ENCODE measurements around the gene CRYBG3.

CRYBG3 gene

DNA sequence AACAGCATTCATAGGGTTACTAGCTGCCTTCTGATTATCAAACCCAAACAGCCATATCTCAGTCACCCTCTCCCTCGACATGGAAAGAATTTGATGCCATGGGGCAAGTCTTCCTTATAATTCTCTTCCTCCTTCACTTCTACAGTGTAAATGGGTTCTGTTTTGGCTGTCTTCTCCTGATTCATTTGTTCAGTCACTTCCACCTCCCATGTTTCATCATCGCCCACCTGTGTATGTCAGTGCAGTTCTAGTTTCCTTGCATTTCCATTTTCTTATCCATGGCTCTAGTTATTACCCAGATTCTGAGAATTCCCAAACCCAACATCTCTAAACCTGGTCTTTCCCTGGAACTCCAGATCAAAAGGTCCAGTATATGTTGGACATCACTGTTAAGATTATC is 109.4 kb downstream of the CRYBG3 start:
- Histone ChIP-seq H3K27me3 (ENCODE audit: low read depth, low read length) (no peaks in the 10 kb centered on the region), H3K9me3 (ENCODE audit: control insufficient read depth in 1 of 2, low read length in 2 of 2) (no peaks in the 10 kb centered on the region), H3K27ac (ENCODE audit: low read length) (no peak overlapping the region), H3K36me3 (ENCODE audit: control insufficient read depth in 1 of 2, insufficient read depth in 2 of 2, low read length in 2 of 2) (peaks cover 11 to 55% of the 10 kb centered on the region in 2 donors), H3K4me1 (ENCODE audit: control insufficient read depth in 1 of 2, insufficient read depth in 2 of 2, low read length in 2 of 2) (no peaks in the 10 kb centered on the region), H3K4me3 (ENCODE audit: low read depth in 1 of 2, low read length in 2 of 2) (no peak overlapping the region)

GRCh38 chr3:97932387-97932801 is 110.6 kb downstream of the CRYBG3 start:
- Histone ChIP-seq H3K27ac (ENCODE audit: low read length) (no peak overlapping the region), H3K27me3 (ENCODE audit: low read depth, low read length) (no peaks in the 10 kb centered on the region), H3K4me1 (ENCODE audit: control insufficient read depth in 1 of 2, insufficient read depth in 2 of 2, low read length in 2 of 2) (no peaks in the 10 kb centered on the region), H3K9me3 (ENCODE audit: control insufficient read depth in 1 of 2, low read length in 2 of 2) (no peaks in the 10 kb centered on the region), H3K36me3 (ENCODE audit: control insufficient read depth in 1 of 2, insufficient read depth in 2 of 2, low read length in 2 of 2) (peaks cover 17 to 56% of the 10 kb centered on the region in 2 donors), H3K4me3 (ENCODE audit: low read depth in 1 of 2, low read length in 2 of 2) (no peak overlapping the region)

DNA sequence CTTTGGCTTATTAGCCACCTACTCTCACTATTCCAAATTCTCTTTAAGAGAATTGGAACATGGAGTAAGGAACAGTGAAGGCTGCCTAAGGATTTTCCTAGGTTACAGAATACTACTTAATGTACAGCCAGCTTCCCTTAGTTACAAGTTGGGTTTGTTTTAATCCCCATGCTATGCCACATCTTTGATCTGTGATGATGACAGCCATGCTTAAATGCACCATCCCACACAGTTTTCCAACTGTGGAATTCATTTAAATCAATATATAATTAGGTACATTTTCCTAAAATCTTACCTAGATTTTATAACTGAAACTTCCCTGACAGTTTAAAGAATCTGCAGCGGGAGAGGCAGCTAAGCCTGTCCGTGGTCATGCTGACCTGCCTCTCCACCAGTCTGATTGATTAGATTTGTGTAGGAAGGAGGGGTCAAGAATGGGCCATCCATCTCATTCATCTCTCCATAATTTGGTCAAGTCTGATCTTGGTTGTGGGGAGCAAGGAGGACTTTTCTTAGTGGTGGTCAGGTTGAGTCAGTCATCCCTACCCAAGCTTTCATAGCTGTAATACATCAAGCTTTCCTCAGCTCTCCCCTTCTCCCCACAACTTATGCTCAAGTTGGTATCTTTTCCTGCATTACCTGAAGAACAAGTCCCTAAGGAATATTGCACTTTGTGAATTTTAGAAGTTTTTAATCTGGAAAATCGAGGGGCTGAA is 113.3 kb downstream of the CRYBG3 start:
- H3K27ac ChIP-seq (ENCODE audit: low read length), result no peak overlapping the region
- H3K4me1 ChIP-seq (ENCODE audit: control insufficient read depth in 1 of 2, insufficient read depth in 2 of 2, low read length in 2 of 2), result no peaks in the 10 kb centered on the region
- no peak overlapping the region for H3K4me3 ChIP-seq (ENCODE audit: low read depth in 1 of 2, low read length in 2 of 2)
- H3K27me3 ChIP-seq (ENCODE audit: low read depth, low read length), result no peaks in the 10 kb centered on the region
- H3K9me3 ChIP-seq (ENCODE audit: control insufficient read depth in 1 of 2, low read length in 2 of 2), result no peaks in the 10 kb centered on the region
- peaks cover 32 to 57% of the 10 kb centered on the region in 2 donors for H3K36me3 ChIP-seq (ENCODE audit: control insufficient read depth in 1 of 2, insufficient read depth in 2 of 2, low read length in 2 of 2)

- no peaks in the 10 kb centered on the region for H3K4me1 ChIP-seq (ENCODE audit: control insufficient read depth in 1 of 2, insufficient read depth in 2 of 2, low read length in 2 of 2)
- H3K36me3 ChIP-seq (ENCODE audit: control insufficient read depth in 1 of 2, insufficient read depth in 2 of 2, low read length in 2 of 2), result peaks cover 33 to 53% of the 10 kb centered on the region in 2 donors
- H3K4me3 ChIP-seq (ENCODE audit: low read depth in 1 of 2, low read length in 2 of 2), result no peak overlapping the region
- no peaks in the 10 kb centered on the region for H3K27me3 ChIP-seq (ENCODE audit: low read depth, low read length)
- H3K27ac ChIP-seq (ENCODE audit: low read length), result no peak overlapping the region
- H3K9me3 ChIP-seq (ENCODE audit: control insufficient read depth in 1 of 2, low read length in 2 of 2), result no peaks in the 10 kb centered on the region
These were observed 114.0 kb downstream of the CRYBG3 start for GRCh38 chr3:97935842-97936241.

- H3K36me3 ChIP-seq (ENCODE audit: control insufficient read depth in 1 of 2, insufficient read depth in 2 of 2, low read length in 2 of 2), result peaks cover 38 to 60% of the 10 kb centered on the region in 2 donors
- H3K27ac ChIP-seq (ENCODE audit: low read length), result no peak overlapping the region
- H3K27me3 ChIP-seq (ENCODE audit: low read depth, low read length), result no peaks in the 10 kb centered on the region
- no peaks in the 10 kb centered on the region for H3K4me1 ChIP-seq (ENCODE audit: control insufficient read depth in 1 of 2, insufficient read depth in 2 of 2, low read length in 2 of 2)
- no peaks in the 10 kb centered on the region for H3K9me3 ChIP-seq (ENCODE audit: control insufficient read depth in 1 of 2, low read length in 2 of 2)
- H3K4me3 ChIP-seq (ENCODE audit: low read depth in 1 of 2, low read length in 2 of 2), result no peak overlapping the region
These were observed 115.4 kb downstream of the CRYBG3 start for GRCh38 chr3:97937205-97937604.

GRCh38 chr3:97938444-97938843 is 116.6 kb downstream of the CRYBG3 start:
- Histone ChIP-seq H3K36me3 (ENCODE audit: control insufficient read depth in 1 of 2, insufficient read depth in 2 of 2, low read length in 2 of 2) (peaks cover 51 to 66% of the 10 kb centered on the region in 2 donors), H3K4me3 (ENCODE audit: low read depth in 1 of 2, low read length in 2 of 2) (no peak overlapping the region), H3K27ac (ENCODE audit: low read length) (no peak overlapping the region), H3K4me1 (ENCODE audit: control insufficient read depth in 1 of 2, insufficient read depth in 2 of 2, low read length in 2 of 2) (no peaks in the 10 kb centered on the region), H3K27me3 (ENCODE audit: low read depth, low read length) (no peaks in the 10 kb centered on the region), H3K9me3 (ENCODE audit: control insufficient read depth in 1 of 2, low read length in 2 of 2) (no peaks in the 10 kb centered on the region)

DNA sequence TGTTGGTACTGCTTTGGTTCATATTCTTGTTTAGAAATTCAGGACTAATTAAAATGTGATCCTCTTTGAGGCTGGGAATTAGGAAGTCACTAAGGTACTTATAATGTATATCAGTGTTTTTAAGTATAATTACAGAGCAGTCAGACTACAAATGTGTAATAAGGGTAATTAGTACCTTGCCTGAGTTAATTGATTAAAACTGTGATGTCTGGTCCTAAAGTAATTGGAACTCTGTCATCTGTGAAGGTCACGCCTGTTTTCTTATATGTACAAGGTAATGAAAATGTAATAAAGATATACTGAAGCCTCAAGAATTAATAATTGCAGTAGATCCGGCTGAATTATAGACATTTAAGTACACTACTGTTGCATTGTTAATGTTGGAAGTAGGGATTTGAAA is 117.6 kb downstream of the CRYBG3 start:
- Histone ChIP-seq H3K4me3 (ENCODE audit: low read depth in 1 of 2, low read length in 2 of 2) (no peak overlapping the region), H3K4me1 (ENCODE audit: control insufficient read depth in 1 of 2, insufficient read depth in 2 of 2, low read length in 2 of 2) (no peaks in the 10 kb centered on the region), H3K36me3 (ENCODE audit: control insufficient read depth in 1 of 2, insufficient read depth in 2 of 2, low read length in 2 of 2) (peaks cover 55 to 61% of the 10 kb centered on the region in 2 donors), H3K9me3 (ENCODE audit: control insufficient read depth in 1 of 2, low read length in 2 of 2) (no peaks in the 10 kb centered on the region), H3K27me3 (ENCODE audit: low read depth, low read length) (no peaks in the 10 kb centered on the region), H3K27ac (ENCODE audit: low read length) (no peak overlapping the region)

DNA sequence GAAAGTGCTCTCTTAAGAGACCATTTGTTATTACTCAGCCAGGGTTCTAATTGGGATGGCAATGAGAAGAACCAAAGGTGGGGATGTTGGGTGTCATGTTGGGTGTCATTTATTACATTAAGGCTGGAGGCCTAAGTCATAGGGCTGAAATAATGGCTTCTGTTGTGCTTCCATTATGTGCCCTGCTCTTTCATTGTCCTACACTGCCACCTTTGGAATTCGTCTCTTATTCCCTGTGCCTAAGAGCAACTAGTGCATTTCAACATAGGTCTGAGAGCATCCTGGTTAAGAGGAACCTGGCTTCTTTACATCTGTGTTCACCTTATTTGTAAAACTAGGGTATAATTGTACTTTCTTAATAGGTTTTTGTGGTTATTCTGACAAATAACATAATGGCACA is 118.2 kb downstream of the CRYBG3 start:
- no peak overlapping the region for H3K27ac ChIP-seq (ENCODE audit: low read length)
- no peak overlapping the region for H3K4me3 ChIP-seq (ENCODE audit: low read depth in 1 of 2, low read length in 2 of 2)
- peaks cover 54 to 62% of the 10 kb centered on the region in 2 donors for H3K36me3 ChIP-seq (ENCODE audit: control insufficient read depth in 1 of 2, insufficient read depth in 2 of 2, low read length in 2 of 2)
- H3K4me1 ChIP-seq (ENCODE audit: control insufficient read depth in 1 of 2, insufficient read depth in 2 of 2, low read length in 2 of 2), result no peaks in the 10 kb centered on the region
- no peaks in the 10 kb centered on the region for H3K27me3 ChIP-seq (ENCODE audit: low read depth, low read length)
- no peaks in the 10 kb centered on the region for H3K9me3 ChIP-seq (ENCODE audit: control insufficient read depth in 1 of 2, low read length in 2 of 2)

- Histone ChIP-seq H3K27ac (ENCODE audit: low read length) (no peak overlapping the region), H3K27me3 (ENCODE audit: low read depth, low read length) (no peaks in the 10 kb centered on the region), H3K9me3 (ENCODE audit: control insufficient read depth in 1 of 2, low read length in 2 of 2) (no peaks in the 10 kb centered on the region), H3K4me1 (ENCODE audit: control insufficient read depth in 1 of 2, insufficient read depth in 2 of 2, low read length in 2 of 2) (no peaks in the 10 kb centered on the region), H3K4me3 (ENCODE audit: low read depth in 1 of 2, low read length in 2 of 2) (no peak overlapping the region), H3K36me3 (ENCODE audit: control insufficient read depth in 1 of 2, insufficient read depth in 2 of 2, low read length in 2 of 2) (peaks cover 57 to 59% of the 10 kb centered on the region in 2 donors)
These were observed 121.2 kb downstream of the CRYBG3 start for GRCh38 chr3:97942801-97943546.

DNA sequence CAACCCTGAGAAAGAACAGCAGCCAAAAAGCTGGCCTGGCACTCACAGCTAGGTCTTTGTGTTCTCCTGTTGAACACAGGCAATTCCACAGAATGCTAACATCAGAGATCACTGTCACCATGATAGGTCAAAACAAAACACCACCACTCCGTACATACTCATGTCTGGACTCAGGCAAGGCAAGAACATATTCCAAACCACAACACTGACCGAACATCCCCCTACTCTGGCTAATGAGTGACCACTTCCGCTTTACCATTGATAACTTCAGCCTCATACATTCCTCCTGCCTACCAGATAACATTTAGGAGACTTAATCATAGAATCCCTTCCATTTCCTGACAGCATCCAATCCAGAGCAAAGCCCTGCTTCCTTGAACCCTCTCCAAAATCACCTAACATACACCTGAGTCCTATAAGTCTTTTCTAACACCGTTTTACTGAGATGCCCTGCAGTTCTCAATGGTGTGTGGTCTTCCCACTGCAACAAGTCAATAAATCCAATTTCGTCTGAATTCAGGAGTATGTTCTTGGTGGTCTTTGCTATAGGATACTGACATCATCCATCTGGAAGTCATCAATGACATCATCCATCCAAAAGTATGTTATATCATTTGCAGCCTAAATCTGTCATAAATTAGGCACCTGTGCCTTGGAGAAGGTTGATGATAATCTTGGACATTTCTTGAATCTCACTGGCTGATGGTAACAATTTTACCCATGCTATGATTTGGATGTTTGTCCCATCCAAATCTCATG is 126.7 kb downstream of the CRYBG3 start:
- H3K27ac ChIP-seq (ENCODE audit: low read length), result no peak overlapping the region
- H3K9me3 ChIP-seq (ENCODE audit: control insufficient read depth in 1 of 2, low read length in 2 of 2), result no peaks in the 10 kb centered on the region
- H3K4me3 ChIP-seq (ENCODE audit: low read depth in 1 of 2, low read length in 2 of 2), result no peak overlapping the region
- H3K4me1 ChIP-seq (ENCODE audit: control insufficient read depth in 1 of 2, insufficient read depth in 2 of 2, low read length in 2 of 2), result no peaks in the 10 kb centered on the region
- H3K27me3 ChIP-seq (ENCODE audit: low read depth, low read length), result no peaks in the 10 kb centered on the region
- peaks cover 56 to 62% of the 10 kb centered on the region in 2 donors for H3K36me3 ChIP-seq (ENCODE audit: control insufficient read depth in 1 of 2, insufficient read depth in 2 of 2, low read length in 2 of 2)

DNA sequence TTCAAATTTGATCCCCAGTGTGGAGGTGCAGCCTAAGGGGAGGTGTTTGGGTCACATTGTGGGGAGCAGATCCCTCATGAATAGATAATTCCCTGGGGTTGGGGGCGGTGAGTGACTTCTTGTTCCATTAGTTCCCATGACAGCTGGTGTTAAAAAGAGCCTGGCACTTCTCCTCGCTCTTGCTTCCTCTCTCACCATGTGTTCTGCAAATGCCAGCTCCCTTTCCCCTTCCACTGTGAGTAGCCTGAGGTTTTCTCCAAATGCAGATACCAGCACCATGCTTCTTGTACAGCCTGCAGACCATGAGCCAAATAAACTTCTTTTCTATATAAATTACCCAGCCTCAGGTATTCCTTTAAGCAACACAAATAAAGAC is 127.3 kb downstream of the CRYBG3 start:
- Histone ChIP-seq H3K4me3 (ENCODE audit: low read depth in 1 of 2, low read length in 2 of 2) (no peak overlapping the region), H3K27me3 (ENCODE audit: low read depth, low read length) (no peaks in the 10 kb centered on the region), H3K36me3 (ENCODE audit: control insufficient read depth in 1 of 2, insufficient read depth in 2 of 2, low read length in 2 of 2) (peaks cover 53 to 65% of the 10 kb centered on the region in 2 donors), H3K9me3 (ENCODE audit: control insufficient read depth in 1 of 2, low read length in 2 of 2) (no peaks in the 10 kb centered on the region), H3K4me1 (ENCODE audit: control insufficient read depth in 1 of 2, insufficient read depth in 2 of 2, low read length in 2 of 2) (no peaks in the 10 kb centered on the region), H3K27ac (ENCODE audit: low read length) (no peak overlapping the region)
